ENCODE data around the gene MIB2. TPM values are rescaled to one million over a fixed set of nuclear protein-coding genes. Genes with fewer than 3 reads are reported as not detected.

Gene MIB2
- polyA plus RNA-seq, 3 donors: 5.4 to 65.7 (median 5.6) TPM

DNA sequence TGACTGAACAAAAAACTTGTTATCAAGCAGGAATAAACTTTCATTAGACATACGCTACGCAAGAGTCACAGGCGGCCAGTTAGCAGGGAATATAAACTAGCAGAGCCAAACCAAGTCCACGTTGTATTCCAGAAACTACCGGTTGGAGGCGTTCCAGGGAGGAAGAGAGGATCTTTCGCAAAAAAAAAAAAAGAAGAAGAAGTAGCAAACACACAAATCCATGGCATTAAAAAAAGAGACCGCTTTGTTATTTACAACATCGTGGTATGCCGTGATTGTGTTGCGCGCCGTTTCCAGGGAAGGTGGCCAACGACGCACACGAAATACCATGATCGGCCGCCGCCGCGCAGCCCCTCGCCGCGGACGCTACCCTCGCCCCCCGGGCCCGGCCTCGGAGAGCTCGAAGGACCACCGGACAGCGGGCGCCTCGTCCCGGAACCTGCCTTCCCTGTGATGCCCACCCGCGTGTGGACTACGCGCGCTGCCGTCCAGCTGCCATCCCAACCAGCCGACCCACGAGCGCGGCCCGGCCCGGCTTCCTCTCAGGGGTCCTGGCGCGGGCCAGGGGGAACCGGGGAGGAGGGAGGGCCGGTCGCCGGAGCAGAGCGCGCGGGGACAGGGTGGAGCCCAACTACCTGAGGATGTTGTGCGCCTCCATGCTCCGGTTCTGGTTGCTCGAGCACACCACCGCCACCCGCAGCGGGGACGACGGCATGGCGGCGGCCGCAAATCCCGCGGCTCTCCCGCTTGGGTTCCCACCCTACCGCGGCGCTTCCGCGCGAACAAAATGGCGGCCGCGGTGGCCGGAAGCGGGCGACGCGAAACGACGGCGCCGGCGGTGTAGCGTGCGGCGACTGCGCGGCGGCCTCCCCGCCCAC lies 41.2 kb upstream of the MIB2 start:
- peak overlapping the region; percentile 79 to 91 (median 83) for H3K4me3 ChIP-seq (replicated peaks in 1 of 3; ENCODE audit: low read depth in 2 of 3, low read length in 3 of 3)
- Mint-ChIP-seq H3K36me3 (peaks cover 16 to 37% of the 10 kb centered on the region in 2 donors), H3K4me1 (peaks cover 35% of the 10 kb centered on the region), H3K4me3 (peak overlapping the region; percentile 86 to 91), H3K27me3 (ENCODE audit: low read depth in 3 of 3) (peaks cover 4 to 11% (median 6%) of the 10 kb centered on the region in 3 donors), H3K9me3 (peaks cover 0 to 2% (median 0%) of the 10 kb centered on the region in 7 donors), H3K27ac (peak overlapping the region; percentile 95 to 98 (median 96))
- no peaks in the 10 kb centered on the region for H3K9me3 ChIP-seq (replicated peaks in 1 of 2; ENCODE audit: control insufficient read depth in 1 of 2, insufficient read depth in 1 of 2, low read length in 2 of 2)
- peak overlapping the region; percentile 96 to 97 for H3K27ac ChIP-seq (ENCODE audit: low read depth in 1 of 2, low read length in 2 of 2)
- H4K20me1 ChIP-seq (ENCODE audit: insufficient read depth, low read length): peaks cover 40% of the 10 kb centered on the region
- H3K4me2 ChIP-seq (replicated peaks; ENCODE audit: extremely low read depth, low read length, poor library complexity, severe bottlenecking): peak overlapping the region; percentile 88
- peaks cover 19 to 22% of the 10 kb centered on the region in 2 donors for H3K4me1 ChIP-seq (ENCODE audit: control insufficient read depth in 1 of 2, insufficient read depth in 2 of 2, low read length in 2 of 2)
- peaks cover 59% of the 10 kb centered on the region for H3K79me2 ChIP-seq (ENCODE audit: insufficient read depth, low read length)
- TF ChIP-seq, protein P1, sequence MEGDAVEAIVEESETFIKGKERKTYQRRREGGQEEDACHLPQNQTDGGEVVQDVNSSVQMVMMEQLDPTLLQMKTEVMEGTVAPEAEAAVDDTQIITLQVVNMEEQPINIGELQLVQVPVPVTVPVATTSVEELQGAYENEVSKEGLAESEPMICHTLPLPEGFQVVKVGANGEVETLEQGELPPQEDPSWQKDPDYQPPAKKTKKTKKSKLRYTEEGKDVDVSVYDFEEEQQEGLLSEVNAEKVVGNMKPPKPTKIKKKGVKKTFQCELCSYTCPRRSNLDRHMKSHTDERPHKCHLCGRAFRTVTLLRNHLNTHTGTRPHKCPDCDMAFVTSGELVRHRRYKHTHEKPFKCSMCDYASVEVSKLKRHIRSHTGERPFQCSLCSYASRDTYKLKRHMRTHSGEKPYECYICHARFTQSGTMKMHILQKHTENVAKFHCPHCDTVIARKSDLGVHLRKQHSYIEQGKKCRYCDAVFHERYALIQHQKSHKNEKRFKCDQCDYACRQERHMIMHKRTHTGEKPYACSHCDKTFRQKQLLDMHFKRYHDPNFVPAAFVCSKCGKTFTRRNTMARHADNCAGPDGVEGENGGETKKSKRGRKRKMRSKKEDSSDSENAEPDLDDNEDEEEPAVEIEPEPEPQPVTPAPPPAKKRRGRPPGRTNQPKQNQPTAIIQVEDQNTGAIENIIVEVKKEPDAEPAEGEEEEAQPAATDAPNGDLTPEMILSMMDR (IDR thresholded peaks at IDR 0.05): peak; percentile 33
- peaks cover 0 to 5% of the 10 kb centered on the region in 2 donors for H3K27me3 ChIP-seq (ENCODE audit: control insufficient read depth in 2 of 2, insufficient read depth in 2 of 2, low read length in 2 of 2)
- intact Hi-C loops (cut with micrococcal nuclease): loop anchor here (2.0 to 10.0 kb wide), 2 partner anchors 41 to 111 kb away; partner anchors contain the start of gene MIB2 (in 2 of the 2)
- H3K9ac ChIP-seq (ENCODE audit: insufficient read depth, low read length, poor library complexity, severe bottlenecking): peak overlapping the region; percentile 100
- peaks cover 16 to 18% of the 10 kb centered on the region in 2 donors for H3K36me3 ChIP-seq (replicated peaks in 1 of 2; ENCODE audit: control insufficient read depth in 1 of 2, insufficient read depth in 2 of 2, low read length in 2 of 2)
- peak overlapping the region; percentile 83 for H2AFZ ChIP-seq (ENCODE audit: insufficient read depth, low read depth, low read length, poor library complexity, severe bottlenecking)
- peak; percentile 68 to 79 (median 76) for DNase-seq
- under 1% methylated on average over 89 of the region's 96 CpGs for WGBS (ENCODE audit: insufficient coverage)

DNA sequence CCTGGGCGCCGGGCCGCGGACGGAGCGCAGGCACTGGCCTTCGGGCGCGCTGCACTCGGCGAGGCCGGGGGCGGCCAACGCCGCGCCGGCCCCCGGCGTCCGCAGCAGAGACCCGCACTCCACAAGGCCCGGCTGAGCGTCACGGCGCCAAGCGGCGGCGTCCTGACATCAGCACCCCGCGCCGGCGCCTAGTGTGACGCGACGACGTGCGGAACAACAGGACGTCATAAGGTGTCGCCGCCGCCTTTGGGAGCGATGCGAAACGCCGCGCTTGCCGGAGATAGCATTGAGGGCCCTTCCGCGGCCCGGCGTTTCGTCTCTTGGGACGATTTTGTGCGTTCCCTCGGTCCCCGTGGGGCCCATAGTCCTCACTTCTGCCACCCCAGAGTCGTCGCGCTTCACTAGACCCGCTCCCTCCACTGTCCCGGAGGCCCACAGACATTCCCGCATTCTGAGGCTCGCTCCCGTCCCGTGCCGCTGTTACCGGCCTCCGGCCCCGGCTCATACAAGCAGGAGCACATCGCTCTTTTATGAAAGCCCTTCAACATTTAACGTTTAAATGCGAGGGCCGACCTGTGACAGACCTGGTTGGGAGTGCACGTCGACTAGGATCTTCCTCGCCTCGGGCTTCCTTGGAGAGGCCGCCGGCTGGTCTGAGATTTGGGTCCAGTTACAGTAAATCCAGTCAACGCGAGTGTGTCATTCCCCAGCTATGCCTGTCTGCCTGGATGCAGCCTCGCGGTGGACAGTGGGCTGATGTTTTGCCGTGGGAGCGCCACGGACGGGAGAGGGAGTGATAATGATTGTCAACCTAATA lies 40.4 kb upstream of the MIB2 start, which contains the start of gene SSU72:
Gene SSU72 (minus strand): TSS at position 143 of the 817 bp plus-strand sequence. CDS start 306 bp downstream, outside the sequence.
- TF ChIP-seq, protein P1 (IDR thresholded peaks at IDR 0.05): no peak
- Mint-ChIP-seq H3K36me3 (peaks cover 10 to 29% of the 10 kb centered on the region in 2 donors), H3K27me3 (ENCODE audit: low read depth in 3 of 3) (peaks cover 4 to 17% (median 9%) of the 10 kb centered on the region in 3 donors), H3K27ac (peak within 1 kb of the TSS; percentile 98 to 99 (median 98)), H3K4me3 (peak within 1 kb of the TSS; percentile 93 to 94), H3K9me3 (peaks cover 0 to 2% (median 0%) of the 10 kb centered on the region in 7 donors), H3K4me1 (peaks cover 29% of the 10 kb centered on the region)
- Histone ChIP-seq H3K9me3 (replicated peaks in 1 of 2; ENCODE audit: control insufficient read depth in 1 of 2, insufficient read depth in 1 of 2, low read length in 2 of 2) (no peaks in the 10 kb centered on the region), H3K27ac (ENCODE audit: low read depth in 1 of 2, low read length in 2 of 2) (peak within 1 kb of the TSS; percentile 96 to 97), H3K4me3 (replicated peaks in 1 of 3; ENCODE audit: low read depth in 2 of 3, low read length in 3 of 3) (peak within 1 kb of the TSS; percentile 82 to 91 (median 83)), H3K27me3 (ENCODE audit: control insufficient read depth in 2 of 2, insufficient read depth in 2 of 2, low read length in 2 of 2) (peaks cover 0 to 5% of the 10 kb centered on the region in 2 donors), H4K20me1 (ENCODE audit: insufficient read depth, low read length) (peaks cover 31% of the 10 kb centered on the region), H2AFZ (ENCODE audit: insufficient read depth, low read depth, low read length, poor library complexity, severe bottlenecking) (peak within 1 kb of the TSS; percentile 83), H3K9ac (ENCODE audit: insufficient read depth, low read length, poor library complexity, severe bottlenecking) (peak within 1 kb of the TSS; percentile 100), H3K36me3 (replicated peaks in 1 of 2; ENCODE audit: control insufficient read depth in 1 of 2, insufficient read depth in 2 of 2, low read length in 2 of 2) (peaks cover 9 to 10% of the 10 kb centered on the region in 2 donors), H3K4me1 (ENCODE audit: control insufficient read depth in 1 of 2, insufficient read depth in 2 of 2, low read length in 2 of 2) (peaks cover 19 to 22% of the 10 kb centered on the region in 2 donors), H3K79me2 (ENCODE audit: insufficient read depth, low read length) (peaks cover 50% of the 10 kb centered on the region), H3K4me2 (replicated peaks; ENCODE audit: extremely low read depth, low read length, poor library complexity, severe bottlenecking) (peak within 1 kb of the TSS; percentile 88)
- intact Hi-C loops (cut with micrococcal nuclease): loop anchor here (2.0 to 10.0 kb wide), 2 partner anchors 40 to 110 kb away; partner anchors contain the start of gene MIB2 (in 2 of the 2)
- WGBS (ENCODE audit: insufficient coverage): under 1% methylated on average over 84 of the region's 87 CpGs
- peak; percentile 92 to 94 (median 93) for DNase-seq
